HG02759 (cell line): ENCODE results near the gene MSGN1.
A peak's percentile ranks its signal among the peaks of the same experiment; 100 is the strongest.
"Not testable (repeated sequence)": the region's sequence is repeated elsewhere in the genome, so short reads cannot be mapped to it uniquely, and the experiment has no call there.

ENCODE experiments used
- ATAC-seq: cut with Tn5 transposase; IDR thresholded peaks from one replicate; pipeline ENCODE4 v1.9.1; 2021; ENCODE audit warnings: mild to moderate bottlenecking, moderate library complexity; ENCODE audit not compliant: unreplicated experiment

The MSGN1 gene

DNA sequence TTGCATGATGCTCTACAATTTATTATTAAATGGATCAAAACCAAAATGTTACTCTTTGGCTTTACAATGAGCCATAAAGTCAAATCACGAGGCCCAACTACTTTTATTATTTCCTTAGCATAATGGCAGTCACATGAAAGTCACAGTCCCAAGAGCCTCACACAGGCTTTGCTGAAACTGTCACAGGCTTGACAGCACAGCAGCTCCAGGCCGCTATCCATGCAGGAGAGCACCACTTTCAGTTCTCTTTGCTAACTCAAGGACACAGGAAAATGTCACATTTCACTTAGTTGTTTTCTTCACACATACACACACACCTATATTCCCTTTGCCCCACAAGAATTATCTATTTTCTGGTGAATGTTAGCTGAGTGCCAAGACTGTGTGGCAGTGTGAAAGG lies 11.1 kb upstream of the MSGN1 start:
- ATAC-seq = no peak

DNA sequence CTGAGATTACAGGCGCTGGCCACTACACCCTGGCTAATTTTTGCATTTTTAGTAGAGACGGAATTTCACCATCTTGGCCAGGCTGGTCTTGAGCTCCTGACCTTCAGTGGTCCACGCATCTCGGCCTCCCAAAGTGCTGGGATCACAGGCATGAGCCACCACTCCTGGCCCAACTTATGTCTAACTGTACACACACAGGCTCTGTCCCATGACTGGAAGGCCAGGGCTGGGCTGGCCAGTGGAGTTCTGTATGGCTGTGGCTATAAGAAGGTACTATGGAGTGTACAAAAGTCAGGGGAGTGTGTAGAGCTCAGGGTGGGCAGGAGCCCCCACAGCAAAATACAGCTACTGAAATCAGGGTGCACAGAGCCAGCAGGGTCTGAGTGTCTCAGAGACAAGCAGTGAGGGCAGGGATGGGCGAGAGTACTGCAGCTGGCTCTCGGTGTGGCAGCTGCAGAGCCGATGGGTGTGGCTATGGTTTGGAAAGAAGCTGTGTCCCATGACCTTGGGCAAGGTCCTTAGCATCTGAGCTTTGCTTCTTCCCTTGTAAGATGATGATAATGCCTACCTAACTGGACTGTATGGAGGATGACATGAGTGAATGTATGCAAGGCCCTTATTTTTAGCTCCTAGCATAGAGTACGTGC lies 10.4 kb upstream of the MSGN1 start:
- peak; percentile 43 for ATAC-seq

DNA sequence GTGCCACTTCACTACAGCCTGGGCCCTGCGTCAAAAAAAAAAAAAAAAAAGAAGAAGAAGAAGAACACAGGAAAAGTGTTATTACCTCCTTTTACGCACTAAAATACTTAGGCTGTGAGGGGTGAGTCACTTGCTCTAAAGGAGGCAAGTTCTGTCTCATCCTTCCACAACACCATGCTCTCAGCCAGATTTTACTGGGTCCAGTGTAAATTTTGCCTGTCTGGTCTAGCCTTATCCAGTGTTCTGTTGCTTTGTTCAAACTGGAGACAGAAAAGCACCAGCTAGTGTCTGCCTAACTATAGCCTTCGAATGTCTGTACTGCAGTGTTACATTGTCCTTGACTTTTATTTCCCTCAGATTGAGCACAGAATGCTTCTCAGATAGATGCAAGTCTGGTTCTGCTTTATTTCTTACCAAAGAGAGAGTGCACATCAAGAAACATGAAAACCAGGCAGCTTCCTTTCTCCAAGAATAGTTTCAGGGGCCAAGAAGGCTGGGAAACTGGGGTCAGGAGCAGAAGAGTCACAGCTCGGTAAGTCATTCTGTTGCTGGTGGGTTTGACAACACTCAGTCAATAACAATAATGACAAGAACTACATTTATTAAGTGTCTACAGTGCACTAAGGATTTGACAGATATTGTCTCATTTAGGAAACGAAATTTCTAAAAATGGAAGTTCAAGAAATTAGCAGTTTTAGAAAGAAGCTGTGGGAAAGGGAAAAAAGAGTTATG lies 3.1 kb upstream of the MSGN1 start:
- ATAC-seq = peak; percentile 52

- peak; percentile 90 for ATAC-seq
Observed at GRCh38 chr2:17813742-17814473, 2.4 kb upstream of the MSGN1 start.

- no peak for ATAC-seq
Observed at GRCh38 chr2:17814601-17815000, 1.7 kb upstream of the MSGN1 start.

GRCh38 chr2:17815468-17816184 lies 634 bp upstream of the MSGN1 start:
- ATAC-seq = peak; percentile 20

DNA sequence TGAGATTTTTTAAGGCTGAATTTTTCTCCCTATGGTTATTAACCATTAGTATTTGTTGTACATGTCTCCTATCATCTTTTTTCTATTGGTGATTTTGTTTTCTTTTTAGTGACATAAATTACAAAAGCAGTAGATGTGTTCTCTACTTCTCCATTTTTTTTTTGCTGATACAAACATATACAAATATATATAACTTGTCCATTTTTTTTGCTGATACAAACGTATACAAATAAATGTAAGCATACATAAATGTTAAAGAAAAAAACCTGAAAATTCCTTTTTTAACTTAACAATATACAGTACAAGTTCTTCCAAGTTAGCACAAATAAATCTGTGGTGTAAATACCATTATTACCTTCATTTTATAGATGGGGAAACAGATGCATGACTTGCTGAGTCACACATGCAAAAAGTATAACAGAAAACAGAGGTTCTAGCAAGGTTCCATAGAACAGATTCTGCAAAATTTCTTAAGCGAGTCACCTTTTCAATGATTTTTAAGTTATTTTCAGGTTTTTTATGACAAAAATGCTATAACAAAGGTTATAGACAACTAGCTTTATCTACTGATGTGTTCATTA lies 2.1 kb downstream of the MSGN1 start:
- ATAC-seq = no peak

DNA sequence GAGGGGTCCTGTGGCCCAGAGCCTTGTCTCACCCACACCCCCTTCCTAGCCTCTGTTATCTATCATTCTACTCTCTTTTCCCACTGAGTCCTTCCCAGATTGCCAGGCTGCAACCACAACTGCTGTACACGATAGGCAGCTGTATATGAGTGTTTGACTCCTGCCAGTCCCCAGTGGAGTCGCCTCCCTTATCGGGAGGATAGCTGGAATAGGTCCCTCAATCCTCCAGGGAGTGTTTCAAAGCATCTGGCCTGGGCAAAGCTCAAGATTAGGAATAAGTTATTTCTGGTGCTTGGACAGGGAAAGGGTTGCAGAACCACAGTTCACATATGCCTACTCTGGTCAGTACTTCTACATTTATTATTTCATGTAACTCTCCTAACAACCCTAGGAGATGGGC lies 4.8 kb downstream of the MSGN1 start:
- ATAC-seq = no peak

GRCh38 chr2:17821535-17822444 lies 5.5 kb downstream of the MSGN1 start:
- peak; percentile 54 for ATAC-seq

GRCh38 chr2:17822445-17823117 lies 6.3 kb downstream of the MSGN1 start:
- peak; percentile 67 for ATAC-seq

GRCh38 chr2:17823646-17824045 lies 7.4 kb downstream of the MSGN1 start:
- ATAC-seq = not testable (repeated sequence)

DNA sequence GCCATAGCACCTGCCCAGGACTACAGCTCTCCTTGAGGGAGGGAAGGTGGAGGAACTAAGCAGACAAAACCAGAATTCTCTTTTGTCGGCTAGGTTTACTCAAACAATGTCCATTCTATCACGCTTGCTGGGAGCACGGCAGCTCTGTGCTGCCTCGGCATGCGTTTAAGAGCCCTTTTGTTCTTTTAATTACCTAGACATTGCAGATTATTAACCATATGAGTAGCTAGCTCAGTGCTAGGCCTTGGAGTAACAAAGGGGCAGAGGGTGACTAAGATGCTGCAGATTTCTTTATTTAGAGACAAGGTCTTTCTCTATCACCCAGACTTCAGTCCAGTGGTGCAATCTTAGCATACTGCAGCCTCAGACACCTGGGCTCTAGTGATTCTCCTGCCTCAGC lies 11.1 kb downstream of the MSGN1 start:
- no peak for ATAC-seq

GRCh38 chr2:17827785-17828184 lies 11.5 kb downstream of the MSGN1 start:
- ATAC-seq = no peak

GRCh38 chr2:17830053-17831034 lies 14.1 kb downstream of the MSGN1 start:
- ATAC-seq = peak; percentile 93

GRCh38 chr2:17835516-17835915 lies 19.3 kb downstream of the MSGN1 start:
- no peak for ATAC-seq

DNA sequence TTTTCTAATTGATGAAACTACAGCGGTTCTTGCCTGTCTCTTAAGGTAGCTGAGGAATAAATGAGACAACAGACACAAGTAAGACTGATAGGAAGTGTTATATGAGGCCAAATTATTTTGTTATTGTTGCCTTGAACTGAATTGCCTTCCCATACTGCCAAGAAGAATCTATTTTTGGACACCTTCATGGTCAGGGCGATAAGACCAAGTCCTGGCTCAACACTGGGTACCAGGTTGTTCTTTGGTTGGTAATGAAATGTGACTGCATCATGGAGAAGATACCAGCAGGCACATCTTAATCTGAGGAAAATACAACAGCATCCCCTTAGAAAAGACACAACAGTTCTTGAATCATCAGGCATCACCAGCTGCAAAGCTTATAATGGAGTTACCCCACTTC lies 23.7 kb downstream of the MSGN1 start:
- no peak for ATAC-seq

DNA sequence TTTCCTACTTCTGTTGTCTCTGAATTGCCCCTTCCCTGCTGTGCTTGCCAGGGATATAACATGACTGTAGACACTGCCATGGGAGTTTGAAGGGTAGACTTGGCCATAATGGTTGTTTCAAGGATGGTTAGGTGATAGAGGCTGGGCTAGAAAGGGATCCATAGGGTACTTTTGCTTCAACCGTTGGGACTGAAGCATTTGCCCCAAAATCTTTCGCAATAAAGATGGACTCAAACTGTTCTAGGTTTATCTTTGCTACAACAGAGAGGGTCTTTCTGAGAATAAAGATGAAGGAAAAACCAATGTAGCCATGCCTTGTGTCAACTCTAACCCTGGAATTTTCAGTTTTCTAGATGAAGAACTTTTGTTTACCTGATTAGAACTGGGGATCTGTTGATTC lies 27.2 kb downstream of the MSGN1 start:
- no peak for ATAC-seq

DNA sequence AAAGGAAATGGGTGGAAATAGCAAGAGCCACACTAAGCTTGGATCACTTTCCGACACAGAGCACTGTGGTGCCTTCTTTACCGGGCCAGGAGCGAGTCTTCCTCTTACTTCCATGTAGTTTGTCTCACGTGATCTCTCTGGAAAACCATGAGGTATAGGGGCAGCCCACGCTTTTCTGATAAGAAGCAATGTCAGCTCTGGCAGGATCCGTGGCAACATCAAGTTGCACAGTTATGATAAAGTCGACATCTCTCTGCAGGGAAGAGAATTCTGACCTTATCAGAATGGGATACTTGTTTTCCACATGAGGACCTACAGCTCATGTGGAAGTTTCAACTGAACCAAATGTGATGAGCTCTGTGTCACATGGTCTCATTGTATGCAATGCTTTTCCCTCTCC lies 29.5 kb downstream of the MSGN1 start:
- no peak for ATAC-seq
